Naive B cell (primary cell): ENCODE data around the gene RPL35. TPM values are rescaled to one million over a fixed set of nuclear protein-coding genes. Genes with fewer than 3 reads are reported as not detected.
A peak's percentile ranks its signal among the peaks of the same experiment; 100 is the strongest.
"Not testable (repeated sequence)": the region's sequence is repeated elsewhere in the genome, so short reads cannot be mapped to it uniquely, and the experiment has no call there.

ENCODE experiments used
- ATAC-seq, 2 donors: fragments of 150-1000 bp; cut with Tn5 transposase; 2 replicates each; pipeline ENCODE4 v1.10.0; 2021; ENCODE audit warnings: low read depth in 2 of 2, mild to moderate bottlenecking in 2 of 2, moderate library complexity in 2 of 2
- DNase-seq: peaks from one replicate; pipeline ENCODE4 v3.0.0; 2022
- H3K27ac Mint-ChIP-seq, 6 donors: one replicate each; pipeline ENCODE4 v1.8.0; 2020 to 2022; ENCODE audit warnings: mild to moderate bottlenecking in 6 of 6, mixed read lengths in 6 of 6, moderate library complexity in 5 of 6, inconsistent platforms in 2 of 6
- H3K27me3 Mint-ChIP-seq, 3 donors: one replicate each; pipeline ENCODE4 v1.8.0; 2021 to 2022; ENCODE audit warnings: mixed read lengths in 3 of 3, mild to moderate bottlenecking in 1 of 3
- H3K36me3 Mint-ChIP-seq, 2 donors: one replicate each; pipeline ENCODE4 v1.8.0; 2020 to 2022; ENCODE audit warnings: mixed read lengths in 2 of 2, inconsistent platforms in 1 of 2, mild to moderate bottlenecking in 1 of 2
- H3K4me1 Mint-ChIP-seq, 3 donors: one replicate each; pipeline ENCODE4 v1.8.0; 2020 to 2022; ENCODE audit warnings: mixed read lengths in 3 of 3, inconsistent platforms in 1 of 3, mild to moderate bottlenecking in 1 of 3, moderate library complexity in 1 of 3
- H3K4me3 Mint-ChIP-seq, 8 donors: one replicate each; pipeline ENCODE4 v1.8.0; 2020 to 2022; ENCODE audit warnings: mild to moderate bottlenecking in 8 of 8, mixed read lengths in 8 of 8, moderate library complexity in 8 of 8, inconsistent platforms in 2 of 8
- H3K9me3 Mint-ChIP-seq, 7 donors: one replicate each; pipeline ENCODE4 v1.8.0; 2020 to 2022; ENCODE audit warnings: mixed read lengths in 7 of 7, mild to moderate bottlenecking in 5 of 7, inconsistent platforms in 2 of 7, moderate library complexity in 1 of 7
- polyA plus RNA-seq, 6 donors: library from polyadenylated mRNA; unstranded; fragments of 300-500 nt; fragmentation: Illumina TruSeq; gene quantifications; one replicate each; pipeline ENCODE4 v1.2.3, GENCODE V29; 2021; ENCODE audit warnings: low read depth in 6 of 6

The RPL35 gene
- polyA plus RNA-seq, 6 donors from 2014 or later, result 1,156 to 2,054 (median 1,907) TPM

DNA sequence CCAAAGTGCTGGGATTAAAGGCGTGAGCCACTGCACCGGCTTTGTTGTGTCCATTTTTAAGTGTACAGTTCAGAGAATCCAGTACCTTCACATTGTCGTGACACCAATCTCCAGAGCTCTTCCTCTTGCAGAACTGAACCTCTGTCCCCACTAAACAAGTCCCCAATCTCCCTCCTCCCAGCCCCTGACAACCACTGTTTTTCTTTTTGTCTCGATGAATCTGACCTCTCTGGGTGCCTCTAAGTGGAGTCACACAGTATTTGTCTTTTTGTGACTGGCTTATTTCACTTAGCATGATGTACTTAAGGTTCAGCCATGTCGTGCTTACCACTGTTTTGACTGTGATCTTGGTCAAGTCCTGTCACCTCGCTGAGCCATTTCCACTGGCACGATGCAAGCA lies 6.9 kb downstream of the RPL35 start:
- H3K27ac Mint-ChIP-seq, result peak overlapping the region in 4 of 6 donors; percentile 42 to 96 (median 78)
- H3K36me3 Mint-ChIP-seq, result peaks cover 0 to 3% of the 10 kb centered on the region in 2 donors
- no peak for DNase-seq
- H3K9me3 Mint-ChIP-seq, result no peaks in the 10 kb centered on the region
- peaks cover 0 to 9% (median 0%) of the 10 kb centered on the region in 3 donors for H3K27me3 Mint-ChIP-seq
- H3K4me3 Mint-ChIP-seq, result peak overlapping the region in 2 of 8 donors; percentile 2 to 31
- peaks cover 4 to 24% (median 18%) of the 10 kb centered on the region in 3 donors for H3K4me1 Mint-ChIP-seq
- ATAC-seq, result no peak

DNA sequence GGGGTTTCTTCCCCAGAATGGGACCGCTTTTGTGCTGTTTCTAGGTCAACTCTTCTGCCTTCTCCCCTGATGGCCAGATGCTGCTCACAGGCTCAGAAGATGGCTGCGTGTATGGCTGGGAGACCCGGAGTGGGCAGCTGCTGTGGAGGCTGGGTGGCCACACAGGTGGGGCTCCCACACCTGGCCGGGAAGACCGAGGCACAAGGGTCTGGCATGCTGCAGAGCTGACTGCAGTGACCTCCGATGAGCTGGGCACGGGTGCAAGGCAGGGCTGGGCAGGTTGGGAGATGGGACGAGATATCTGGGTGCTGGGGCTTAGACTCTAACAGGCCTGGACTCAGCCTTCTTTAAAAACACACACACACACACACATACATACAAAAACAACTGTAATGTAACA lies 7.6 kb downstream of the RPL35 start:
- Mint-ChIP-seq H3K36me3 (no peaks in the 10 kb centered on the region), H3K27ac (peak overlapping the region in 5 of 6 donors; percentile 42 to 88 (median 81)), H3K4me1 (peaks cover 4 to 17% (median 12%) of the 10 kb centered on the region in 3 donors), H3K27me3 (peaks cover 0 to 9% (median 0%) of the 10 kb centered on the region in 3 donors), H3K9me3 (no peaks in the 10 kb centered on the region), H3K4me3 (peak overlapping the region in 3 of 8 donors; percentile 12 to 34 (median 31))
- ATAC-seq (no peak), DNase-seq (no peak)

DNA sequence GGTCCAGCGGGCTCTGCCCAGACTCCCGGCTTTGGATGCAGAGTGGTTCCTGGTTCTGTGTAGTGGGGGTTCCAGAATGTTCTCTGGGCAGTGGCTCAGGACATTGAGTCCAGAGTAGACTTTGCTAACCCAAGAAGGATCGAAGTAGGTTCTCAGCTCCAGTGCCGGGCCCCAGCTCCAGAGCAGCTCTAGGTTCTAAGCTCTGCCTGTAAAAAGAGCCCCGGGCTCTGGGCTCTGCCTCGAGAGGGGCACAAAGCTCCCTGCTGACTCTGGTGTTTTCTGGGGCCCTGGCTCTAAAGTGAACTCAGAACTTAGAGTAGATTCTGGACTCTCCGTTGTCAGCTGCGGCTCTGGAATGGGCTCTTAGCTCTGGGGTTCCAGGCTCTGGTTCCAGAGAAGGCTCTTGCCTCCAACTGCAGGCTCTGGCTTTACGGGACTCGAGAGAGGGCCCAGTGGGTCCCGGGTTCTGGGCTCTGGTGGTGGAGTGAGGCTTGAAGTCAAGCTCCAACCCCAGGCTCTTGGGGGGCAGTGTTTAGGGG lies 8.1 kb downstream of the RPL35 start:
- Mint-ChIP-seq H3K9me3 (no peaks in the 10 kb centered on the region), H3K4me1 (peaks cover 4 to 17% (median 12%) of the 10 kb centered on the region in 3 donors), H3K27me3 (peaks cover 0 to 9% (median 0%) of the 10 kb centered on the region in 3 donors), H3K36me3 (no peaks in the 10 kb centered on the region), H3K27ac (peak overlapping the region; percentile 42 to 88 (median 76)), H3K4me3 (peak overlapping the region; percentile 29 to 85 (median 77))
- ATAC-seq, result no peak
- DNase-seq, result no peak

DNA sequence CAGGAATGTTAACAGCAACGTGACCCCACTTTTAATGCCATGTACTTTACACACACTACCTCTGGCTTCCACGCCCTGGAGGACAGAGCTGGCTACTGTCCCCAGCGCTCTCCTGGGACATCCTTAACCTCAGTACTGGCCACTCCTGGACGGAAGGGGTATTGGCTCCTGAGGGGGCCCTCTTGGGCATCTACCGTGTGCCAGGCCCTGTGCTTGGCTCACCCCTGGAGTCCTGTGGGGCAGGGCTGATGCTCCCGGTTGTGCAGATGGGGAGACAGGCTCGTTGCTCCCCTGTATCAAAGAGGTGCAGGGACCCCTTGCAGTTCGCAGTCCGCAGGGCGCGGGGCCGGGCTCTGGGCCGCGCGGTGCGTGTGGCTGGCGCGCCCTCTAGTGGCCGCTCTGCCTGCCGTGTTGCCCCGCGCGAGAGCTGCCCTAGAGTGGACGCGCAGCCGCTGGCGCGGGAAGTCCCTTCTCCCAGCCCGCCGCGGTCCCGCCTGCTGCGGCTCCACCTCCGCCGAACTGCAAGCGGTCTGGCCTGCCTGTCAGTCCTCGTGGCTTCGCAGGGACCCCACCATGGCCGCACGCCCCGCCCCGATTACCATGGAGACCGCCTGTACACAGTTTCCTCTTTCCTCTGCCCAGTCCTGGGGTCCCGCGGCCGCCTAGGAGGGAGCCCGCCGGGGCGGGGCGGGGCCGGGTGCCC lies 8.8 kb downstream of the RPL35 start, which contains the start of gene WDR38:
Gene WDR38 (plus strand): TSS at position 632 of the 703 bp plus-strand sequence. CDS start 72 bp downstream, outside the sequence.
- no peaks in the 10 kb centered on the region for H3K9me3 Mint-ChIP-seq
- H3K36me3 Mint-ChIP-seq, result no peaks in the 10 kb centered on the region
- peak; percentile 87 to 89 for ATAC-seq

DNA sequence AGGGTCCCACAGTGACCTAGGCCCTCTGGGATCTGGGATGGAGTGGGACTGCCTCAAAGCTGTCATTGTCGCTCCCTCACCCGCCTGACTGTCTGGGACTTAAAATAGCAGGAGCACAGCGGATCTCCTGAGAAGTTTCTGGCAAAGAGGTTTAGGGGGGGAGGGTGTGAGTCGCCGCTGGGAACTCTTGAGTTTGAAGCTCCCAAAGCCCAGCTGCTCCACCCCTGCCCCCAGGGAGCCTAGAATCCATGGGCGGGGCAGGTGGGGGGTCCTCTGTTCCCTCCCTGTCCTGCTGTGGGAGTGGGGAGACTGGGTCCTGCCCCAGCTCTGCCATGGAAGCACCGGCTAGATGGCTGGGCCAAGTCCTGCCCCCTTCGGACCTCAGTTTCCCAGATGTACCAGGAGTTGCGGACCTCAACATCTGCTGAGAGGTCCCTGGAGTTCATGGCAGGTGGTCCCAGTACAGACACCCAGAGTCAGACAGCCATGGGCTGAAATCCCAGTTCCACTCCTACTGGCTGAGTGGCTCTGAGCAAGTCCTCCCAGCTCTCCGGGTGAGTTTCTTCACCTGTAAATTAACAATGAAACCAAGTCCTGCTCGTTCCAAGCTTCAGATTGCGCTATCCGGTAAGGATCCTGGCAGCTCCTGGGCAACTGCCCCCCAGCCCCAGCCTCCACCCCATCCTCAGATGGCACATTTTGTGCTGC lies 9.5 kb downstream of the RPL35 start:
- H3K27ac Mint-ChIP-seq, result peak overlapping the region in 3 of 6 donors; percentile 42 to 85 (median 79)
- peak overlapping the region in 5 of 8 donors; percentile 50 to 78 (median 55) for H3K4me3 Mint-ChIP-seq
- no peaks in the 10 kb centered on the region for H3K9me3 Mint-ChIP-seq
- H3K4me1 Mint-ChIP-seq, result peaks cover 4 to 12% (median 10%) of the 10 kb centered on the region in 3 donors
- H3K27me3 Mint-ChIP-seq, result peaks cover 0 to 14% (median 0%) of the 10 kb centered on the region in 3 donors
- no peak for DNase-seq
- ATAC-seq, result no peak
- no peaks in the 10 kb centered on the region for H3K36me3 Mint-ChIP-seq

More for the DNA sequence above, 8.8 kb downstream of the RPL35 start, which contains the start of gene WDR38:
- peaks cover 4 to 16% (median 12%) of the 10 kb centered on the region in 3 donors for H3K4me1 Mint-ChIP-seq
- H3K4me3 Mint-ChIP-seq, result peak within 1 kb of the TSS; percentile 55 to 88 (median 78)
- peaks cover 0 to 9% (median 0%) of the 10 kb centered on the region in 3 donors for H3K27me3 Mint-ChIP-seq
- peak within 1 kb of the TSS; percentile 42 to 88 (median 80) for H3K27ac Mint-ChIP-seq
- DNase-seq, result peak; percentile 75

DNA sequence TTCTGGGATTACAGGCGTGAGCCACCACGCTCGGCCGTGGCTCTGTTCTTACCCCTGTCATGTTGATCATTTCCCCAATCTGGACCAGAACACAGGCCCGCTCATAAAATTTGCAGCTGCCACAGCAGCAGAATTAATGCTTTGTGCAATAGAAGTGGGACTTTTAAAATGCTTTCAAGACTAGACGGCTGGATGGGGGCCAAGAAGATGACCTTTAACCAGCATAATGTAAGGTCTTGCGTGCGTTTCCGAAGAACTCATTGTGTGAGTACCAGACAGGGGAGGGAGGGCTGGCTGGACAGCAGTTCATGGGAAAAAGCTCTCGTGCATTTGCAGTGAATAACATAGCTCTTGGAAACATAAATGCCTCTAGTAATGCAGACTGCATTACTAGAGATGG lies 12.0 kb downstream of the RPL35 start:
- no peak overlapping the region for H3K4me3 Mint-ChIP-seq
- ATAC-seq (no peak), DNase-seq (no peak)
- peak overlapping the region in 1 of 6 donors; percentile 36 for H3K27ac Mint-ChIP-seq
- H3K36me3 Mint-ChIP-seq, result no peaks in the 10 kb centered on the region
- H3K4me1 Mint-ChIP-seq, result peaks cover 4 to 10% (median 6%) of the 10 kb centered on the region in 3 donors
- H3K9me3 Mint-ChIP-seq, result no peaks in the 10 kb centered on the region
- H3K27me3 Mint-ChIP-seq, result peaks cover 0 to 14% (median 0%) of the 10 kb centered on the region in 3 donors

DNA sequence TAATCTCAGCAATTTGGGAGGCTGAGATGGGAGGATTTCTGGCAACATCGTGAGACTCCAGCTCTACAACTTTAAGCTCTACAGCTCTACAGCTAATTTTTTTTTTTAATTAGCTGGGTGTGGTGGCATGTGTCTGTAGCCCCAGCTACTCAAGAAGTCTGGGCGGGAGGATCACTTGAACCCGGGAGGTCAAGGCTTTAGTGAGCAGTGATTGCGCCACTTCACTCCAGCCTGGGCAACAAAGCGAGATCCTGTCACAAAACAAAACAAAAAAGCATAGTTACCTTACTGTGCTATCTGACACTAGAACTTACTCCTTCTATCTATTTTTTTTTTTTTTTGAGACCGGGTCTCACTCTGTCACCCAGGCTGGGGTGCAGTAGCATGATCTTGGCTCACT lies 14.8 kb downstream of the RPL35 start:
- no peaks in the 10 kb centered on the region for H3K36me3 Mint-ChIP-seq
- H3K9me3 Mint-ChIP-seq, result no peaks in the 10 kb centered on the region
- H3K4me1 Mint-ChIP-seq, result no peaks in the 10 kb centered on the region

DNA sequence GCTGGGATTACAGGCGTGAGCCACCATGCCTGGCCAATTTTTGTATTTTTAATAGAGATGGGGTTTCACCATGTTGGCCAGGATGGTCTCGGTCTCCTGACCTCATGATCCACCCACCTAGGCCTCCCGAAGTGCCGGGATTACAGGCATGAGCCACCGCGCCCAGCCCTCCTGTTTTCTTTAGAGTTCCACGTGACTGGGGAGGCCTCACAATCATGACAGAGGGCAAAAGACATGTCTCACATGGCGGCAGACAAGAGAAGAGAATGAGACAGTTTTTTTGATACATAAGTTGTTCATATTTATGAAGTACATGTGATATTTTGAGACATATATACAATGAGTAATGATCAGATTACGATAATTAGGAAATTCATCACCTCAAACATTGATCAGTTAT lies 15.3 kb downstream of the RPL35 start:
- not testable (repeated sequence) for ATAC-seq, H3K9me3 Mint-ChIP-seq, DNase-seq, H3K27ac Mint-ChIP-seq, H3K4me3 Mint-ChIP-seq, H3K36me3 Mint-ChIP-seq, H3K4me1 Mint-ChIP-seq
- H3K27me3 Mint-ChIP-seq, result peaks cover 0 to 14% (median 0%) of the 10 kb centered on the region in 3 donors

More for the DNA sequence above, 14.8 kb downstream of the RPL35 start:
- Mint-ChIP-seq H3K27me3 (peaks cover 0 to 14% (median 0%) of the 10 kb centered on the region in 3 donors), H3K4me3 (no peak overlapping the region), H3K27ac (no peak overlapping the region)
- ATAC-seq (no peak), DNase-seq (no peak)

DNA sequence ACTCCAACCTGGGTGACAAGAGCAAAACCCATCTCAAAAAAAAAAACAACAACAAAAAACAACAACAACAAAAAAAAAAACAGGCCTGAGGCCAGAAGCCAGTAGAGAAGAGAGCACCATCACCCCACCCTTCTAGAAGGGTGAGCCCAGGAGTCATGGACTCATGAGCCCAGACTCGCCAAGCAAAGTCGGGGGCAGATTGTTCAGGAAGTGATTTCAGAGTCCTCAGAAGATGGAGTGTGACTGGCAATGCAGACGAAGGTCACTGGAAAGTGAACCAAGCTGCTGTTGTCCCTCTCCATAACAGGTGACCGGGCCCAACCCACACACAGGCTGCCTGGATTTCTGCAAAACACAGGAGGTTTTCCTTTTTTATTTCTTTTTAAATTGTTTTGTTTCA lies 17.5 kb downstream of the RPL35 start:
- ATAC-seq, result no peak
- Mint-ChIP-seq H3K36me3 (no peaks in the 10 kb centered on the region), H3K9me3 (no peaks in the 10 kb centered on the region), H3K27me3 (peaks cover 0 to 8% (median 0%) of the 10 kb centered on the region in 3 donors), H3K27ac (no peak overlapping the region), H3K4me1 (peaks cover 0 to 4% (median 3%) of the 10 kb centered on the region in 3 donors), H3K4me3 (peak overlapping the region in 1 of 8 donors; percentile 66)
- no peak for DNase-seq

DNA sequence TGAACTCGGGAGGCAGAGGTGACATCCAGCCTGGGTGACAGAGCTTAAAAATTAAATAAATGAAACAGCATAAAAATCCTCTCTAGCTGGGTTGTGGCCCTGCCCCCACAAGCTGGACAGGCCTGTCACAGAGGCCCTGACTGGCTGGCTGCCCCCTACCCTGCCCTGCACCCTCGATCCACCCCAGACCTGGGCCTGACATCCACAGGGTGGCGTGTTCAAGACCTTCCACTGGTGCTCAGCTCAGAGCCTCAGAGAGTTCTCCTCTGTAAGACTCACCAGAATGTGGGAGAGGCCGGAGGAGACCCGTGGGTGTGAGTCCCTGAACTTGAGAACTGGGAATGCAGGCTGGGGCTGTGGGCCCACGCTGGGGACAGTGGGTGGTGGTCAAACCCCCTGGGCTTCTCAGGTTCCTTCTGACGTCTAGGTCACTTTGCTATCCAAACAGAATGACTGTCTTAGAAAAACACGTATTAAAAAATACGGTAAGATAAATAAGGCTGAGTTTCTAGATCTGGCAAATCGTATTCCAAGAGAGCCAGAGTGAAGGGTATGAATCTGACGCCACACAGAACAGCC lies 18.2 kb downstream of the RPL35 start:
- ATAC-seq (no peak), DNase-seq (no peak)
- peaks cover 0 to 10% (median 0%) of the 10 kb centered on the region in 3 donors for H3K27me3 Mint-ChIP-seq
- H3K4me1 Mint-ChIP-seq, result peaks cover 0 to 4% (median 3%) of the 10 kb centered on the region in 3 donors
- H3K9me3 Mint-ChIP-seq, result no peaks in the 10 kb centered on the region
- H3K27ac Mint-ChIP-seq, result no peak overlapping the region
- no peak overlapping the region for H3K4me3 Mint-ChIP-seq
- no peaks in the 10 kb centered on the region for H3K36me3 Mint-ChIP-seq

DNA sequence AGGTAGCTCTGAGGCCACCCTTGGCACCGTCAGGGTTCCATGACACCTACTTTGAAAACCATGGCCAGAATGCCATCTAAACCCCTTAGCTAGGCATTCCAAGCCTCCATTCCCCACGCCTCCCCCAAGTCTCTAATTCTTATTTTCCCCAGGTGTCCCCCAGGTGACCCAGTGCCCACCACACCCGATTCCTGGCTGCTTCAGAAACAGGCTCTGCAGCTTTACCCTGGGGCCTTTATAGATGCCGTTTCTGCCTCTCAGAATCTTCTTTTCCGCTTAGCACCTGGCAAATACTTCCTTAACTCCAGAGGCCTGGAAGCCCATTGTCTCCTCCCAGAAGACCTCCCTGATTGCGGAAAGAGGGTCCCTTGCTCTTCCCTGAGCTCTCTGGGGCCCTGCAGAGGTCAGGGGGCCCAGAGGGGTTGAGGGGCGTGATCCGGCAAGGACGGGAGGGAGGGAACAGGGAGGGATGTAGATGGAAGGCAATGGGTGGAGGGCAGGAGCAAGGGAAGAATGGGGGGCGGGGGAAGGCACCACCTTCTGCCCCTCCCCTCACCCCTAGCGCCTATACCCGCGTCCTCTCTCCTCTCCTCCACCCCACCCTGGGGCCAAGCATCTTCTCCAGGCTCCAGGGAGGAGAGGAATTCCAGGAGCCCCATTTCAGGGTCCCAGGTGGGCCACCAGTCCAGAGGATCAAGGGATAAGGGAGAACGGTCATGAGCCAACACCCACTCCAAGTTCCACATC lies 20.5 kb downstream of the RPL35 start:
- no peak for DNase-seq
- no peaks in the 10 kb centered on the region for H3K9me3 Mint-ChIP-seq
- peaks cover 8 to 13% (median 12%) of the 10 kb centered on the region in 3 donors for H3K27me3 Mint-ChIP-seq
- peaks cover 0 to 4% (median 3%) of the 10 kb centered on the region in 3 donors for H3K4me1 Mint-ChIP-seq
- no peaks in the 10 kb centered on the region for H3K36me3 Mint-ChIP-seq
- peak overlapping the region in 1 of 6 donors; percentile 32 for H3K27ac Mint-ChIP-seq
- peak overlapping the region in 1 of 8 donors; percentile 5 for H3K4me3 Mint-ChIP-seq
- ATAC-seq, result no peak

DNA sequence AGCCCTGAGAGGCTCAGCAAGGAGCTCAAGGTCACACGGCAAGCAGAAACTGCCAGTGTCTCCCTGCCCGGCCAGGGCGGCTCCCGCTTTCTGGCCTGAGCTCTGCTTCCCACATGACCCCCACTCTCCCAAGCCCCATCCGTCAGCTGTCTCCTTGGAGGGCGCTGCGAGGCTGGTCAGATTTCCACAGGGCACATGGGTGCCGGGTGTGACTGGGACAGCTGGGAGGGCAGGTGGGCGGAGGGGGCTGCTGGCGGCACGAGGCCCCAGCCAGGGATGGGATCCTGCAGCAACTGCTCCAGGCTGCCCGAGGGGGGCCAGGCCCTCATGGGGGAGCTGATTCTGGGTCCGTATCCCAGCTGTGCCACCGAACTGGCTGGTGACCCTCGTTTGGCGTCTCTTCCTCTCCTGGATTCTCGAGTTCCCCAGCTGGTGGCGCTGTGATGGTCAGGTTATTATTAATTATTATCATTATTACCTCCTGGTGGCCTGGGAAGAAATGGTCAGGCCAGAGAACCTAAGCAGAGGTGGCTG lies 21.4 kb downstream of the RPL35 start:
- Mint-ChIP-seq H3K4me1 (peaks cover 0 to 4% (median 3%) of the 10 kb centered on the region in 3 donors), H3K27me3 (peaks cover 12 to 18% (median 14%) of the 10 kb centered on the region in 3 donors), H3K9me3 (no peaks in the 10 kb centered on the region), H3K4me3 (no peak overlapping the region), H3K36me3 (no peaks in the 10 kb centered on the region), H3K27ac (peak overlapping the region in 1 of 6 donors; percentile 75)
- DNase-seq, result no peak
- ATAC-seq, result no peak
